Ishikawa (cell line): ENCODE measurements around the gene APLP1.

Experiments used
- CEBPB ChIP-seq: IDR thresholded peaks from 2 replicates; pipeline ENCODE4 v1.6.1; 2012
- CREB1 ChIP-seq: IDR thresholded peaks from 2 replicates; pipeline ENCODE4 v1.6.1; 2012; ENCODE audit warnings: low read depth
- EGR1 ChIP-seq: IDR thresholded peaks from 2 replicates; pipeline ENCODE4 v1.6.1; 2012
- EP300 ChIP-seq: IDR thresholded peaks from 2 replicates; pipeline ENCODE4 v1.6.1; 2012; ENCODE audit warnings: borderline replicate concordance
- FOXM1 ChIP-seq: IDR thresholded peaks from 2 replicates; pipeline ENCODE4 v1.6.1; 2012; ENCODE audit warnings: low read depth, borderline replicate concordance
- NFIC ChIP-seq: IDR thresholded peaks from 2 replicates; pipeline ENCODE4 v1.6.1; 2012
- TAF1 ChIP-seq: IDR thresholded peaks from 2 replicates; pipeline ENCODE4 v1.6.1; 2012; ENCODE audit warnings: low read depth, mild to moderate bottlenecking
- TF ChIP-seq, protein P1 (sequence below): IDR thresholded peaks from 2 replicates; pipeline ENCODE4 v1.6.1; 2012
- TF ChIP-seq, protein P2 (sequence below): IDR thresholded peaks from 2 replicates; pipeline ENCODE4 v1.6.1; 2012; ENCODE audit warnings: low read depth, mild to moderate bottlenecking

DNA sequence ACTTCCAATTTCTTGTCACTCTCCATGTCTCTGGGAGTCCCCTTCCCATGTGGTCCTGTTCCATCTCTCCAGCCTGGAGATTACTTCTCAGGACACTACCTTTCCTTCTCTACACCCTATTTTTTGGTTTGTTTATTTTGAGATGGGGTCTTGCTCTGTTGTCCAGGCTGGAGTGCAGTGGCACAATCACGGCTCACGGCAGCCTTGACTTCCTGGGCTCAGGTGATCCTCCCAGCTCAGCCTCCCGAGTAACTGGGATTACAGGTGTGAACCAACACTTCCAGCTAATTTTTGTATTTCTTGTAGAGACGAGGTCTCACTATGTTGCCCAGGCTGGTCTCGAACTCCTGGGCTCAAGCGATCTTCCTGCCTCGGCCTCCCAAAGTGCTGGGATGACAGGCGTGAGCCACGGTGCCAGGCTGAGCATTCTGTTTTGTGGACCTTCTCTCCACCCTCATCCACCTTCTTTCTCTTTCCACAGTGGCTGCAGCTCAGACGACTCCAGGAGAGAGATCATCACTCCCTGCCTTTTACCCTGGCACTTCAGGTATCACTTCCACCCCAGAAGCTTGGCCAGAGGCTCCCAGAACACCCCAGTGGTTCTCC lies 34.6 kb downstream of the APLP1 start:
- no peak for TF ChIP-seq CEBPB
- TF ChIP-seq, protein P1, sequence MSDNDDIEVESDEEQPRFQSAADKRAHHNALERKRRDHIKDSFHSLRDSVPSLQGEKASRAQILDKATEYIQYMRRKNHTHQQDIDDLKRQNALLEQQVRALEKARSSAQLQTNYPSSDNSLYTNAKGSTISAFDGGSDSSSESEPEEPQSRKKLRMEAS, result no peak
- TF ChIP-seq, protein P2, sequence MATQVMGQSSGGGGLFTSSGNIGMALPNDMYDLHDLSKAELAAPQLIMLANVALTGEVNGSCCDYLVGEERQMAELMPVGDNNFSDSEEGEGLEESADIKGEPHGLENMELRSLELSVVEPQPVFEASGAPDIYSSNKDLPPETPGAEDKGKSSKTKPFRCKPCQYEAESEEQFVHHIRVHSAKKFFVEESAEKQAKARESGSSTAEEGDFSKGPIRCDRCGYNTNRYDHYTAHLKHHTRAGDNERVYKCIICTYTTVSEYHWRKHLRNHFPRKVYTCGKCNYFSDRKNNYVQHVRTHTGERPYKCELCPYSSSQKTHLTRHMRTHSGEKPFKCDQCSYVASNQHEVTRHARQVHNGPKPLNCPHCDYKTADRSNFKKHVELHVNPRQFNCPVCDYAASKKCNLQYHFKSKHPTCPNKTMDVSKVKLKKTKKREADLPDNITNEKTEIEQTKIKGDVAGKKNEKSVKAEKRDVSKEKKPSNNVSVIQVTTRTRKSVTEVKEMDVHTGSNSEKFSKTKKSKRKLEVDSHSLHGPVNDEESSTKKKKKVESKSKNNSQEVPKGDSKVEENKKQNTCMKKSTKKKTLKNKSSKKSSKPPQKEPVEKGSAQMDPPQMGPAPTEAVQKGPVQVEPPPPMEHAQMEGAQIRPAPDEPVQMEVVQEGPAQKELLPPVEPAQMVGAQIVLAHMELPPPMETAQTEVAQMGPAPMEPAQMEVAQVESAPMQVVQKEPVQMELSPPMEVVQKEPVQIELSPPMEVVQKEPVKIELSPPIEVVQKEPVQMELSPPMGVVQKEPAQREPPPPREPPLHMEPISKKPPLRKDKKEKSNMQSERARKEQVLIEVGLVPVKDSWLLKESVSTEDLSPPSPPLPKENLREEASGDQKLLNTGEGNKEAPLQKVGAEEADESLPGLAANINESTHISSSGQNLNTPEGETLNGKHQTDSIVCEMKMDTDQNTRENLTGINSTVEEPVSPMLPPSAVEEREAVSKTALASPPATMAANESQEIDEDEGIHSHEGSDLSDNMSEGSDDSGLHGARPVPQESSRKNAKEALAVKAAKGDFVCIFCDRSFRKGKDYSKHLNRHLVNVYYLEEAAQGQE, result no peak
- TF ChIP-seq CREB1, result no peak
- TF ChIP-seq EP300, result no peak
- no peak for TF ChIP-seq EGR1
- TF ChIP-seq NFIC, result no peak
- TF ChIP-seq TAF1, result no peak
- TF ChIP-seq FOXM1, result no peak
